IMR-90 (cell line): ENCODE results near the gene KRT32. TPM values are rescaled to one million over a fixed set of nuclear protein-coding genes. Genes with fewer than 3 reads are reported as not detected.

Source experiments
- ATAC-seq: fragments of 200-7000 bp; cut with Tn5 transposase; 2 replicates; pipeline ENCODE4 v1.9.1; 2020; ENCODE audit warnings: low read depth, mild to moderate bottlenecking, moderate library complexity
- BruUV-seq: library from RNA; stranded (reverse); fragments of 400-500 nt; replicated peaks from 2 replicates; lab custom pipeline; 2021; lab: Mats Ljungman, UMichigan
- CTCF ChIA-PET: fragments of 300-600 bp; formaldehyde crosslinking; extraction: SDS; loops from one replicate; lab custom pipeline; 2021; ENCODE audit warnings: antibody characterized with exemption; lab: Yijun Ruan, JAX
- POLR2A ChIA-PET: fragments of 300-600 bp; sonication (Branson Sonifier 250); formaldehyde crosslinking; loops from one replicate; lab custom pipeline; 2022; ENCODE audit warnings: antibody characterized with exemption; ENCODE audit not compliant: unreplicated experiment; lab: Charles Lee
- DNase-seq: peaks from one replicate; pipeline ENCODE4 v3.0.0; 2013
- H2AFZ ChIP-seq: replicated peaks from 2 replicates; pipeline ENCODE3; 2013; ENCODE audit warnings: low read length, mild to moderate bottlenecking; ENCODE audit not compliant: poor library complexity
- H2AK5ac ChIP-seq: 2 replicates; pipeline ENCODE4 v1.6.1; 2013; ENCODE audit warnings: low read depth, low read length, inconsistent platforms
- H2AK9ac ChIP-seq: replicated peaks from 2 replicates; pipeline ENCODE3; 2013; ENCODE audit warnings: mild to moderate bottlenecking, low read depth, low read length, moderate library complexity; ENCODE audit not compliant: poor library complexity
- H2BK120ac ChIP-seq: 2 replicates; pipeline ENCODE4 v1.6.1; 2013; ENCODE audit warnings: low read depth, low read length, inconsistent platforms
- H2BK15ac ChIP-seq: 3 replicates; pipeline ENCODE4 v1.6.1; 2013; ENCODE audit warnings: low read depth, low read length, inconsistent platforms
- H2BK20ac ChIP-seq: 2 replicates; pipeline ENCODE4 v1.6.1; 2013; ENCODE audit warnings: low read depth, mild to moderate bottlenecking, inconsistent platforms, low read length, moderate library complexity
- H2BK5ac ChIP-seq: 2 replicates; pipeline ENCODE4 v1.6.1; 2013; ENCODE audit warnings: mild to moderate bottlenecking, low read depth, low read length, inconsistent platforms; ENCODE audit not compliant: poor library complexity, severe bottlenecking
- H3K14ac ChIP-seq: replicated peaks from 2 replicates; pipeline ENCODE4 v1.6.1; 2013; ENCODE audit warnings: low read depth, low read length, inconsistent platforms
- H3K18ac ChIP-seq: 2 replicates; pipeline ENCODE4 v1.6.1; 2013; ENCODE audit warnings: low read depth, low read length, control low read depth
- H3K23ac ChIP-seq: 2 replicates; pipeline ENCODE4 v1.6.1; 2013; ENCODE audit warnings: low read depth, low read length, inconsistent platforms
- H3K27ac ChIP-seq: 2 replicates; pipeline ENCODE4 v1.5.1; 2013; ENCODE audit warnings: mild to moderate bottlenecking, control low read depth, low read length; ENCODE audit not compliant: insufficient read depth
- H3K27me3 ChIP-seq: 2 replicates; pipeline ENCODE4 v1.6.1; 2013; ENCODE audit warnings: low read length; ENCODE audit not compliant: control insufficient read depth, insufficient read depth
- H3K36me3 ChIP-seq: 2 replicates; pipeline ENCODE4 v1.6.1; 2013; ENCODE audit warnings: low read length, mixed read lengths; ENCODE audit not compliant: control insufficient read depth, insufficient read depth
- H3K4ac ChIP-seq: 2 replicates; pipeline ENCODE4 v1.6.1; 2013; ENCODE audit warnings: low read depth, low read length, inconsistent platforms
- H3K4me1 ChIP-seq: 2 replicates; pipeline ENCODE4 v1.6.1; 2013; ENCODE audit warnings: low read length, mixed read lengths; ENCODE audit not compliant: control insufficient read depth, insufficient read depth
- H3K4me2 ChIP-seq: 2 replicates; pipeline ENCODE4 v1.6.1; 2013; ENCODE audit warnings: low read depth, mild to moderate bottlenecking, control low read depth, low read length, moderate library complexity
- H3K4me3 ChIP-seq: 2 replicates; pipeline ENCODE4 v1.5.1; 2013; ENCODE audit warnings: low read depth, mild to moderate bottlenecking, control low read depth, low read length, moderate library complexity; ENCODE audit not compliant: insufficient read depth
- H3K56ac ChIP-seq: 2 replicates; pipeline ENCODE4 v1.6.1; 2013; ENCODE audit warnings: low read length, inconsistent platforms; ENCODE audit not compliant: insufficient read depth; ENCODE audit errors: extremely low read depth
- H3K79me1 ChIP-seq, 2 experiments: 2 replicates each; pipeline ENCODE4 v1.6.1; 2013; ENCODE audit warnings: low read length in 2 of 2, inconsistent platforms in 1 of 2, low read depth in 1 of 2
- H3K9ac ChIP-seq: 2 replicates; pipeline ENCODE4 v1.6.1; 2013; ENCODE audit warnings: low read depth, low read length, control low read depth
- H3K9me1 ChIP-seq: 2 replicates; pipeline ENCODE4 v1.6.1; 2013; ENCODE audit warnings: low read length, inconsistent platforms; ENCODE audit not compliant: insufficient read depth
- H3K9me3 ChIP-seq: 2 replicates; pipeline ENCODE4 v1.6.1; 2013; ENCODE audit warnings: low read length; ENCODE audit not compliant: control insufficient read depth, insufficient read depth
- H4K20me1 ChIP-seq: 2 replicates; pipeline ENCODE4 v1.6.1; 2013; ENCODE audit warnings: low read length, inconsistent platforms; ENCODE audit not compliant: insufficient read depth
- H4K5ac ChIP-seq: 2 replicates; pipeline ENCODE4 v1.6.1; 2013; ENCODE audit warnings: mild to moderate bottlenecking, low read depth, low read length, control low read depth
- H4K8ac ChIP-seq, 2 experiments: 2 replicates each; pipeline ENCODE4 v1.6.1; 2013; ENCODE audit warnings: low read depth in 2 of 2, low read length in 2 of 2, control low read depth in 1 of 2, inconsistent platforms in 1 of 2
- H4K91ac ChIP-seq: 2 replicates; pipeline ENCODE4 v1.6.1; 2013; ENCODE audit warnings: low read depth, low read length, inconsistent platforms; ENCODE audit not compliant: insufficient read depth
- BHLHE40 ChIP-seq: fragments of 150-350 bp; IDR thresholded peaks from 2 replicates; pipeline ENCODE4 v1.6.1; 2016; ENCODE audit warnings: mild to moderate bottlenecking, low read depth, low read length
- CEBPB ChIP-seq: IDR thresholded peaks from 2 replicates; pipeline ENCODE4 v1.6.1; 2012; ENCODE audit warnings: low read depth, low read length, improper control_type of control experiment
- CHD1 ChIP-seq: IDR thresholded peaks from 2 replicates; pipeline ENCODE4 v1.6.1; 2012; ENCODE audit warnings: low read depth, low read length, improper control_type of control experiment
- CTCF ChIP-seq: conservative IDR thresholded peaks from 2 replicates; pipeline ENCODE4 v1.5.1; 2012; ENCODE audit warnings: mild to moderate bottlenecking, low read depth, low read length, improper control_type of control experiment
- ELK1 ChIP-seq: fragments of 150-350 bp; IDR thresholded peaks from 2 replicates; pipeline ENCODE4 v1.6.1; 2016; ENCODE audit warnings: low read depth, mild to moderate bottlenecking, low read length, moderate library complexity, borderline replicate concordance
- FOS ChIP-seq: fragments of 150-350 bp; IDR thresholded peaks from 2 replicates; pipeline ENCODE4 v1.6.1; 2016; ENCODE audit warnings: low read depth, low read length
- MAFK ChIP-seq: IDR thresholded peaks from 2 replicates; pipeline ENCODE4 v1.6.1; 2012; ENCODE audit warnings: low read depth, low read length, improper control_type of control experiment
- MAZ ChIP-seq: IDR thresholded peaks from 2 replicates; pipeline ENCODE4 v1.6.1; 2012; ENCODE audit warnings: low read depth, mild to moderate bottlenecking, low read length, improper control_type of control experiment, moderate library complexity, borderline replicate concordance
- MXI1 ChIP-seq: IDR thresholded peaks from 2 replicates; pipeline ENCODE4 v1.6.1; 2012; ENCODE audit warnings: low read depth, mild to moderate bottlenecking, low read length, moderate library complexity, borderline replicate concordance
- NFE2L2 ChIP-seq: fragments of 150-350 bp; IDR thresholded peaks from 2 replicates; pipeline ENCODE4 v1.6.1; 2016; ENCODE audit warnings: low read depth, mild to moderate bottlenecking, low read length
- POLR2A ChIP-seq: IDR thresholded peaks from 2 replicates; pipeline ENCODE4 v1.6.1; 2012; ENCODE audit warnings: mild to moderate bottlenecking, low read depth, low read length
- RAD21 ChIP-seq: IDR thresholded peaks from 2 replicates; pipeline ENCODE4 v1.6.1; 2012; ENCODE audit warnings: low read length, improper control_type of control experiment
- RCOR1 ChIP-seq: IDR thresholded peaks from 2 replicates; pipeline ENCODE4 v1.6.1; 2012; ENCODE audit warnings: mild to moderate bottlenecking, low read length, improper control_type of control experiment; ENCODE audit not compliant: insufficient replicate concordance
- RFX5 ChIP-seq: IDR thresholded peaks from 2 replicates; pipeline ENCODE4 v1.8.0; 2012; ENCODE audit warnings: low read depth, mild to moderate bottlenecking, low read length, moderate library complexity
- SMC3 ChIP-seq: fragments of 150-350 bp; IDR thresholded peaks from 2 replicates; pipeline ENCODE4 v1.6.1; 2016; ENCODE audit warnings: low read depth, mild to moderate bottlenecking, antibody characterized with exemption, low read length, moderate library complexity
- USF2 ChIP-seq: fragments of 150-350 bp; IDR thresholded peaks from 2 replicates; pipeline ENCODE4 v1.6.1; 2017; ENCODE audit warnings: mild to moderate bottlenecking, antibody characterized with exemption, low read length, low read depth
- WGBS, 2 experiments: methylation state at CpG; one replicate each; pipeline versions ENCODE4 v1.1.5 to v1.1.7; 2013; ENCODE audit warnings: missing lambda C conversion rate in 2 of 2; ENCODE audit not compliant: insufficient read length in 1 of 2; ENCODE audit errors: extremely low coverage in 2 of 2; 5-methylcytosine and 5-hydroxymethylcytosine counted together
- dilution Hi-C: fragments of 300-500 bp; cut with HindIII; formaldehyde crosslinking; loops from one replicate; pipeline ENCODE4 v1.14.3; 2018; ENCODE audit warnings: low sequenced_read_pairs; ENCODE audit not compliant: unreplicated experiment
- in situ Hi-C: fragments of 300-500 bp; cut with MboI; formaldehyde crosslinking; loops from 3 replicates; pipeline ENCODE4 v1.14.3; 2019; ENCODE audit warnings: low sequenced_read_pairs, inconsistent platforms, mixed read lengths
- intact Hi-C: fragments of 100-400 bp; cut with micrococcal nuclease; formaldehyde crosslinking; loops from 2 replicates; pipeline ENCODE4 v1.10.0; 2022
- polyA plus RNA-seq, 3 experiments: library from polyadenylated mRNA; depleted of rRNA; stranded (reverse); fragments of >200 nt; gene quantifications; 2 replicates each; pipeline ENCODE4 v1.2.3, GENCODE V29; 2012; ENCODE audit warnings: low replicate concordance in 1 of 3
- total RNA-seq: library from RNA; depleted of rRNA; stranded (reverse); fragments of >200 nt; gene quantifications from 2 replicates; pipeline ENCODE4 v1.2.3, GENCODE V29; 2012

Gene KRT32
- total and polyA plus RNA-seq, 2 of the 4 experiments (the other 2 are of a cell fraction), result 0.09 TPM; not detected in 1

- Histone ChIP-seq H2AK5ac (no peak overlapping the region), H4K5ac (no peak overlapping the region), H3K36me3 (no peaks in the 10 kb centered on the region), H2BK15ac (no peak overlapping the region; the same call in 2 of the 3 replicates), H3K27ac (no peak overlapping the region), H2AK9ac (no peak overlapping the region), H2BK20ac (no peak overlapping the region), H3K4me2 (no peak overlapping the region), H4K91ac (no peak overlapping the region), H2AFZ (no peak overlapping the region), H3K9me3 (peaks cover 10% of the 10 kb centered on the region), H3K18ac (no peak overlapping the region), H3K56ac (no peak overlapping the region), H2BK120ac (no peak overlapping the region), H3K4me3 (no peak overlapping the region), H3K4ac (no peak overlapping the region), H3K14ac (no peak overlapping the region), H3K9ac (no peak overlapping the region), H3K27me3 (peaks cover 25% of the 10 kb centered on the region), H3K79me1 (no peaks in the 10 kb centered on the region), H3K4me1 (peaks cover 8% of the 10 kb centered on the region), H3K9me1 (no peaks in the 10 kb centered on the region), H2BK5ac (no peak overlapping the region), H3K23ac (no peak overlapping the region), H4K8ac (no peak overlapping the region), H4K20me1 (no peaks in the 10 kb centered on the region; the same call in 1 of the 2 replicates)
- no peak for DNase-seq
- BruUV-seq, result no TSS peak
- no CpG with 5 or more reads among the region's 8 CpGs for WGBS, 2 experiments
- in situ Hi-C loops, result no loop called here
- intact Hi-C loops, result no loop called here
- no peak for ATAC-seq
- TF ChIP-seq MAZ, result no peak
- TF ChIP-seq CTCF, result no peak
- TF ChIP-seq MAFK, result no peak
- TF ChIP-seq NFE2L2, result no peak
- TF ChIP-seq RAD21, result no peak
- no peak for TF ChIP-seq FOS
- TF ChIP-seq CEBPB, result no peak
- no peak for TF ChIP-seq USF2
- no peak for TF ChIP-seq CHD1
- TF ChIP-seq POLR2A, result no peak
- no peak for TF ChIP-seq RFX5
- TF ChIP-seq MXI1, result no peak
- no peak for TF ChIP-seq RCOR1
- no peak for TF ChIP-seq BHLHE40
- no peak for TF ChIP-seq ELK1
- no peak for TF ChIP-seq SMC3
- POLR2A ChIA-PET, result no interaction called here
- CTCF ChIA-PET, result interaction anchor here (0.7 to 1.2 kb wide), 2 partner anchors 29 to 85 kb away, joined by 3 read pairs; no protein-coding TSS in a partner anchor
- dilution Hi-C loops, result no loop called here
Observed at GRCh38 chr17:41463746-41464145, 3.4 kb downstream of the KRT32 start.
